SU-DHL-6 (cell line): ENCODE measurements around the gene PRDM16.

Experiments
- CTCF ChIP-seq: fragments of 200-600 bp; sonication (generic); IDR thresholded peaks from one replicate; pipeline ENCODE4 v1.5.1; 2017; ENCODE audit warnings: antibody characterized with exemption, mild to moderate bottlenecking, low read length, moderate library complexity; ENCODE audit not compliant: insufficient read depth, poor library complexity, severe bottlenecking
- EZH2phosphoT487 ChIP-seq: fragments of 200-600 bp; sonication (generic), shearing (Covaris generic); conservative IDR thresholded peaks from 2 replicates; pipeline ENCODE4 v1.6.1; 2018; ENCODE audit warnings: mild to moderate bottlenecking, antibody characterized with exemption, low read length, moderate library complexity, mixed read lengths

GRCh38 chr1:3420218-3420951, 351.4 kb downstream of the PRDM16 start:
- TF ChIP-seq EZH2phosphoT487 (no peak), CTCF (no peak)
